Liver (tissue), 9 donors: ENCODE results near the gene SSR3. TPM values are rescaled to one million over a fixed set of nuclear protein-coding genes. Genes with fewer than 3 reads are reported as not detected.

ENCODE experiments used
- DNase-seq: peaks from one replicate; pipeline ENCODE4 v3.0.0-alpha.2; 2017; ENCODE audit warnings: low spot score
- H3K27ac ChIP-seq, 2 donors: one replicate each; pipeline ENCODE4 v1.7.0; 2013; ENCODE audit warnings: inconsistent platforms in 2 of 2, low read length in 2 of 2, control low read depth in 1 of 2, low read depth in 1 of 2, mild to moderate bottlenecking in 1 of 2
- H3K27me3 ChIP-seq, 4 donors: one replicate each; pipeline versions ENCODE4 v1.6.1 to v1.7.0; 2013; ENCODE audit warnings: low read length in 3 of 4, inconsistent platforms in 1 of 4, mild to moderate bottlenecking in 1 of 4, moderate library complexity in 1 of 4; ENCODE audit not compliant: control insufficient read depth in 4 of 4, insufficient read depth in 4 of 4
- H3K36me3 ChIP-seq, 4 donors: one replicate each; pipeline versions ENCODE4 v1.6.1 to v1.7.0; 2013; ENCODE audit warnings: low read length in 3 of 4, mild to moderate bottlenecking in 3 of 4, low read depth in 1 of 4, moderate library complexity in 1 of 4; ENCODE audit not compliant: control insufficient read depth in 4 of 4, insufficient read depth in 3 of 4
- H3K4me1 ChIP-seq, 4 donors: one replicate each; pipeline versions ENCODE4 v1.6.1 to v1.7.0; 2013; ENCODE audit warnings: low read length in 3 of 4, mild to moderate bottlenecking in 3 of 4, moderate library complexity in 1 of 4; ENCODE audit not compliant: control insufficient read depth in 4 of 4, insufficient read depth in 4 of 4
- H3K4me3 ChIP-seq, 3 donors: one replicate each; pipeline versions ENCODE4 v1.6.1 to v1.7.0; 2013; ENCODE audit warnings: low read length in 3 of 3, control low read depth in 1 of 3, low read depth in 1 of 3, mild to moderate bottlenecking in 1 of 3
- H3K9ac ChIP-seq, 2 donors: one replicate each; pipeline ENCODE4 v1.7.0; 2013; ENCODE audit warnings: low read length in 2 of 2, mild to moderate bottlenecking in 2 of 2, moderate library complexity in 2 of 2, control low read depth in 1 of 2, low read depth in 1 of 2
- H3K9me3 ChIP-seq, 4 donors: one replicate each; pipeline versions ENCODE4 v1.6.1 to v1.7.0; 2013; ENCODE audit warnings: low read length in 3 of 4; ENCODE audit not compliant: control insufficient read depth in 4 of 4
- ATF3 ChIP-seq: IDR thresholded peaks from 2 replicates; pipeline ENCODE4 v1.6.1; 2016; ENCODE audit warnings: antibody characterized with exemption
- CTCF ChIP-seq: fragments of 150-350 bp; IDR thresholded peaks from 2 replicates; pipeline ENCODE4 v1.5.1; 2017; ENCODE audit warnings: improper control_type of control experiment, low read depth, low read length; ENCODE audit not compliant: missing input control
- EGR1 ChIP-seq, 2 donors: IDR thresholded peaks; 2 replicates each; pipeline ENCODE4 v1.6.1; 2016 to 2018; ENCODE audit warnings: antibody characterized with exemption in 2 of 2, low read depth in 2 of 2
- FOXA1 ChIP-seq: IDR thresholded peaks from 2 replicates; pipeline ENCODE4 v1.6.1; 2016; ENCODE audit warnings: antibody characterized with exemption
- FOXA2 ChIP-seq: IDR thresholded peaks from 2 replicates; pipeline ENCODE4 v1.6.1; 2016; ENCODE audit warnings: antibody characterized with exemption
- GABPA ChIP-seq, 2 donors: IDR thresholded peaks in 1 of 2; conservative IDR thresholded peaks in 1 of 2; 2 replicates each; pipeline ENCODE4 v1.6.1; 2016; ENCODE audit warnings: antibody characterized with exemption in 2 of 2, mild to moderate bottlenecking in 1 of 2, moderate library complexity in 1 of 2
- HNF4A ChIP-seq, 2 donors: conservative IDR thresholded peaks; 2 replicates each; pipeline ENCODE4 v1.6.1; 2016; ENCODE audit warnings: antibody characterized with exemption in 2 of 2, mild to moderate bottlenecking in 2 of 2
- HNF4G ChIP-seq: IDR thresholded peaks from 2 replicates; pipeline ENCODE4 v1.6.1; 2016; ENCODE audit warnings: antibody characterized with exemption
- JUND ChIP-seq, 2 donors: IDR thresholded peaks; 2 replicates each; pipeline ENCODE4 v1.6.1; 2016; ENCODE audit warnings: antibody characterized with exemption in 2 of 2
- MAX ChIP-seq: IDR thresholded peaks from 2 replicates; pipeline ENCODE4 v1.6.1; 2016; ENCODE audit warnings: antibody characterized with exemption
- NR2F2 ChIP-seq: IDR thresholded peaks from 2 replicates; pipeline ENCODE4 v1.6.1; 2016; ENCODE audit warnings: antibody characterized with exemption
- RAD21 ChIP-seq, 2 donors: IDR thresholded peaks; 2 replicates each; pipeline ENCODE4 v1.6.1; 2016; ENCODE audit warnings: antibody characterized with exemption in 2 of 2, mild to moderate bottlenecking in 2 of 2
- RXRA ChIP-seq, 2 donors: IDR thresholded peaks; 2 replicates each; pipeline ENCODE4 v1.6.1; 2017 to 2018; ENCODE audit warnings: antibody characterized with exemption in 2 of 2, mild to moderate bottlenecking in 1 of 2
- SP1 ChIP-seq: IDR thresholded peaks from 2 replicates; pipeline ENCODE4 v1.6.1; 2018; ENCODE audit warnings: antibody characterized with exemption, mild to moderate bottlenecking
- TAF1 ChIP-seq: conservative IDR thresholded peaks from 2 replicates; pipeline ENCODE4 v1.6.1; 2016; ENCODE audit warnings: antibody characterized with exemption, mild to moderate bottlenecking
- YY1 ChIP-seq: IDR thresholded peaks from 2 replicates; pipeline ENCODE4 v1.6.1; 2016; ENCODE audit warnings: antibody characterized with exemption, mild to moderate bottlenecking
- WGBS: extraction: QIAGEN DNeasy Blood & Tissue Kit; methylation state at CpG from one replicate; pipeline ENCODE4 v1.1.7; 2013; 5-methylcytosine and 5-hydroxymethylcytosine counted together
- polyA plus RNA-seq, 2 donors: library from polyadenylated mRNA; stranded (reverse) in 1 of 2; unstranded in 1 of 2; fragments of 200-250 nt in 1 of 2; fragments of >200 nt in 1 of 2; fragmentation: Nextera tagmentation in 1 of 2; extraction: Ambion mirVana in 1 of 2; gene quantifications; one replicate each; pipeline versions ENCODE4 v1.2.1 to v1.2.3, GENCODE V29; 2013 to 2015
- total RNA-seq, 2 donors: library from RNA; depleted of rRNA; stranded (reverse); fragments of >200 nt; gene quantifications; one replicate each; pipeline ENCODE4 v1.2.3, GENCODE V29; 2014
- donor health status: healthy.
- donor health status: healthy.
- donor health status: healthy.
- donor health status: healthy.
- donor health status: healthy.

SSR3 gene
- total and polyA plus RNA-seq, 4 donors, result 63.7 to 168 (median 115) TPM

- Histone ChIP-seq H3K27me3 (no peaks in the 10 kb centered on the region), H3K4me1 (no peaks in the 10 kb centered on the region), H3K27ac (no peak overlapping the region), H3K9me3 (no peaks in the 10 kb centered on the region), H3K4me3 (no peak overlapping the region), H3K9ac (no peak overlapping the region), H3K36me3 (no peaks in the 10 kb centered on the region)
- 86% methylated on average over 5 of the region's 5 CpGs for WGBS
- DNase-seq, result no peak
- TF ChIP-seq ATF3, result no peak
- no peak for TF ChIP-seq EGR1 (IDR thresholded peaks at IDR 0.05; ENCODE audit: low read depth in 2 of 2)
- no peak for TF ChIP-seq CTCF
- TF ChIP-seq MAX, result no peak
These were observed 56.6 kb downstream of the SSR3 start for GRCh38 chr3:156498307-156498706.

- DNase-seq, result no peak
- WGBS, result 80% methylated on average over 1 of the region's 1 CpG
- Histone ChIP-seq H3K27me3 (no peaks in the 10 kb centered on the region), H3K9me3 (no peaks in the 10 kb centered on the region), H3K27ac (no peak overlapping the region), H3K36me3 (no peaks in the 10 kb centered on the region), H3K4me3 (no peak overlapping the region), H3K9ac (no peak overlapping the region), H3K4me1 (no peaks in the 10 kb centered on the region)
- TF ChIP-seq FOXA1 (no peak), YY1 (no peak), NR2F2 (no peak), TAF1 (no peak), RXRA (IDR thresholded peaks at IDR 0.05) (no peak), MAX (no peak), RAD21 (IDR thresholded peaks at IDR 0.05) (no peak), SP1 (no peak), ATF3 (no peak), CTCF (no peak), EGR1 (IDR thresholded peaks at IDR 0.05; ENCODE audit: low read depth in 2 of 2) (no peak), FOXA2 (no peak), HNF4A (conservative IDR thresholded peaks at IDR 0.05) (no peak), GABPA (IDR thresholded peaks at IDR 0.05 in 1 of 2, conservative IDR thresholded peaks at IDR 0.05 in 1 of 2) (no peak)
These were observed 57.6 kb downstream of the SSR3 start for GRCh38 chr3:156497326-156497725.

GRCh38 chr3:156495816-156496215 is 59.1 kb downstream of the SSR3 start:
- no peak overlapping the region for H3K4me3 ChIP-seq
- no peaks in the 10 kb centered on the region for H3K36me3 ChIP-seq
- no peaks in the 10 kb centered on the region for H3K9me3 ChIP-seq
- no peak overlapping the region for H3K27ac ChIP-seq
- WGBS, result 99% methylated on average over 1 of the region's 1 CpG
- H3K4me1 ChIP-seq, result no peaks in the 10 kb centered on the region
- TF ChIP-seq MAX (no peak), HNF4G (no peak), JUND (IDR thresholded peaks at IDR 0.05) (no peak), HNF4A (conservative IDR thresholded peaks at IDR 0.05) (no peak), EGR1 (IDR thresholded peaks at IDR 0.05; ENCODE audit: low read depth in 2 of 2) (no peak), RAD21 (IDR thresholded peaks at IDR 0.05) (no peak)
- H3K27me3 ChIP-seq, result no peaks in the 10 kb centered on the region
- no peak for DNase-seq
- H3K9ac ChIP-seq, result no peak overlapping the region
